GM18517 (cell line): ENCODE measurements around the gene KLF13.
"Not testable (repeated sequence)": the region's sequence is repeated elsewhere in the genome, so short reads cannot be mapped to it uniquely, and the experiment has no call there.

Experiments
- ATAC-seq: cut with Tn5 transposase; IDR thresholded peaks from one replicate; pipeline ENCODE4 v1.9.1; 2021; ENCODE audit warnings: mild to moderate bottlenecking, moderate library complexity; ENCODE audit not compliant: unreplicated experiment

Gene KLF13

DNA sequence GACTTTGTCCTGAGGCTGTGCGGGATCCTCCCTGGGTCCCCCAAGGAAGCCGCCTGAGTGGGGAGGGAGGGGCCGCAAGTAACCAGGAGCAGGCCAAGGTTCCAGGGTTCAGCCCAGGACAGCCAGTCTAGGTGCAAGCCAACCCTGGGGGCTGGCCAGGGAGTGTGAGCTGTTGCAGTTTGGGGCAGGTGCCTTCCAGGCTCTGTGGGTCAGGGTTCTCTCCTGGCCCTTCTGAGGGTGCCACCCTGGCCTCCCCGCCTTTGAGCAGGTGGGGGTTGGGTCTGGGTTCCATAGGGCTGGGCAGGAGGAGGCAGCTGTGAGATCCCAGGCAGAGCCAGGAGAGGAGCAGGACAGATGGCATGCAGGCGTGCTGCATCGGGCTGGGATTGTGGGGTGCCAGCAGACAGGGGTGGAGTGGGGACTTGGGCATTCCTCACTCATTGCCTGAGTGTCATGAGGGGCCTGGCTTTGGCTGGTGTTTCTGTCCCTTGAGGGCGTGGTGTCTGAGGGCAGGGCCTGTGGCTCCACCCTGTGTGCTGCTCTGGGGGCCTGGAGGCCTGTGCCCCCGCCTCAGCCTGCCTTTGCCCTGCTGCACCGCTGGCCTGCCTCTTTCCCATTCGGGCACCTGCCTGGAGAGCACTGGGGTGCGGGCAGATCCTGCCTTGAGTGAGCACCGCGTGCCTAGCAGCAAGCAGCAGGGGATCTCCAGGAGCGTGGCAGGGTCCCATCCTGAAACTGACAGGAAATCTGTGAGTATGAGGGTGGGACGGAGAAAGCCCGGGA lies 18.4 kb downstream of the KLF13 start:
- ATAC-seq, result no peak

DNA sequence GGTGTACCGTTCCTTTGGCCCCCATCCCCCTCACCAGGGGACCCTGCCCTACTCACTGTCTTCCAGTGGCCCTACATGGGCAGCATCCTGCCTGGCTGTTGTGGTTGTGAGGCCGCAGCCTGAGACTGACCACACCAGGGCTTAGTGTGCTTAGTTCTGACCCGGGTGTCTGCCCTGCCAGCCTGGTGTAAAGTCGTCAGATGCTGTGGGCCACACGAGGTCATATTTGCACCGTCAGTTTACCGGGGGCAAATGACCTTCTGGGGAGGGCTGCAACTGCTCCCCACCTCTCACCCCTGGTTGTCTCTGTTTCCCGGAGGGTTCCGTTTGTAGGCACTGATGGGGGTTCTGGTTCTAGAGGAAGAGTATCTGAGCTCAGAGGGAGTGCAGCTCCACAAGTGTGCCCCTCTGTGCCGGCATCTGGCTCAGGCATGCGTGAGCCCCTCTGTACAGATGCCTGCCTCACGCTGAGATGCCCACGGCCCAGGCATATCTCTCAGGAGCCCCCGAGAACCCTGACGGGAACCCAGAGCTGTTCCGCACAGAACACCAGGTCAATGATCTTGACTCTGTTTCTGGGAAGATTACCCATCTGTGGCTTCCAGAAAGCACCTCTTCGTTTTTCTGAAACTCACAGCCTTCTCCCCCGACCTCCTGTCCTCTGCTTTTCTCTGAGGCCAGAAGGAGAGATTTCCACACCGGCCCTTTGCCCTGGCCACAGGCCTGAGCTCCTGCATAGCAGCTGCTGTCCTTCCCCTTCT lies 19.2 kb downstream of the KLF13 start:
- ATAC-seq, result no peak

DNA sequence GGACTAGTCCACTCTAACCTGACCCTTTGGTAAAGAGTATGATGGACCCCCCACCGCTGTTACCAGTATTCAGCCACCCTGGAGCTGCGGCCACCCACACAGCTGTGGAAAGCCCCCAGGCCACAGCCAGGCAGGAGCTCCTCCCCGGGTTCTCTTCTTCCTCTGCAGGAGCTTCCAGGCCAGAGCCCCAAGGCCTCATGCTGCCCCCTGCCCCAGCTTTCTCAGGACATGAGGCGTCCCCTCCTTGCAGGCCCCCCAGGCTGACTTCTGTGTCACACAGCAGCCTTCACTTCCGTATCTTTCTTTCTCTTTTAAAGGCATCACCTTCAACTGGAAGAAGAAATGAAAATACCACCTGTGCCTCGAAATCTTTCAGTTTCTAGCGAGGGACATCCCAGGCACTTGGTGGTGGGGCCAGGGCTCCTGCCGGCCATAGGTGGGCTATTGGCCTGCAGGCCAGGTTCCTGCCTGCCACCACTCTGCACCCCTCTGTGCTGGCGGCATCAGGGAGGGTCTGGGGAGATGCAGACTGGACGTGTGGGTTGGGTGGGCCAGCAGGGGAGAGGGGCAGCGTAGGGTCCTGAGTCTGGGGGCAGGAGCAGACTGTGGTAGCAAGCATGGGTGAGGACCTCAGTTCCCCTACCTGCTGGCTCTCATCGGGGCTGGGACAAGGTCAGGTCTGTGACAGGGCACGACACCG lies 19.9 kb downstream of the KLF13 start:
- ATAC-seq, result no peak

DNA sequence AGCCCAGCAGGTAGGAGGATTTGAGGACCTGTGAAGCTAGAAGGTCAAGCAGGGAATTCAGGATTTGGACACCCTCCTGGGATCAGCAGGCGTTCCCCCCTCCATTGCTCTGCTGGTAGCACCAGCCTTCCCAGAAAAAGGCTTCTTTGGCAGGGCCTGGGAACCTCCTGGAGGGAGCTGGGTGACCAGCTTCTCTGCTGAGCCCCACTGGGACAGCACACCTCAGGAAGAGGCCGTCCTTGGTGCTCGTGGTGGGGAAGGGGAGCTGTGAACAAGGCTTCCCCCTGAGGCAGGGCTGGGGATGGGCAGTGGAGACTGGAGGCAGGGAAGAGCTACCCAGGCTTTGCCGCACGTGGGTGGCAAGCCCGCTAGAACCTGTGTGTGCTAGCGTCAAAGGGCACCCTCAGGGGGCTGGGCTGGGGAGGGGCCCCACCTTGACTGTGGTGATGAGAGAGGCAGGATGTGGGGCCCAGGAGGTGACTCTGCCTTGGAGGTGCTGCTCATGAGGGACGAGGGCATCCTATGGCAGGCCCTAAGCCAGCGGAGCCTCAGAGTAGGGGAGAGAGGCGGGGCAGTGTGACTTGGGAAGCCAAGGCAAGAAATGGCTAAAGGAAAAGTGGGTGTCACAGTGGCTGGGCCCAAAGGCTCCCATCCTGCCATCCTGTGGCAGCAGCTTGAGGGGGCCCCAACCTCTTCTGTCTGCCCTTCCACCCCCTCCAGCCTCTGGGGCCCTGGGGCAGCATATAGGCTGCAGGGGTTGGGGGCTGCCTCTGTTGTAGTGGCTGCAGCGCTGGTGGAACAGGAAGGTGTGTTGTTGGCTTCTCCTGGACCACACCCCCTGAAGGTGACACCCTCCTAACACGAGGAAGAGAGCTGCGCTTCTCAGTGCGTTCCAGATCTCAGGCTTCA lies 20.7 kb downstream of the KLF13 start:
- ATAC-seq, result no peak

DNA sequence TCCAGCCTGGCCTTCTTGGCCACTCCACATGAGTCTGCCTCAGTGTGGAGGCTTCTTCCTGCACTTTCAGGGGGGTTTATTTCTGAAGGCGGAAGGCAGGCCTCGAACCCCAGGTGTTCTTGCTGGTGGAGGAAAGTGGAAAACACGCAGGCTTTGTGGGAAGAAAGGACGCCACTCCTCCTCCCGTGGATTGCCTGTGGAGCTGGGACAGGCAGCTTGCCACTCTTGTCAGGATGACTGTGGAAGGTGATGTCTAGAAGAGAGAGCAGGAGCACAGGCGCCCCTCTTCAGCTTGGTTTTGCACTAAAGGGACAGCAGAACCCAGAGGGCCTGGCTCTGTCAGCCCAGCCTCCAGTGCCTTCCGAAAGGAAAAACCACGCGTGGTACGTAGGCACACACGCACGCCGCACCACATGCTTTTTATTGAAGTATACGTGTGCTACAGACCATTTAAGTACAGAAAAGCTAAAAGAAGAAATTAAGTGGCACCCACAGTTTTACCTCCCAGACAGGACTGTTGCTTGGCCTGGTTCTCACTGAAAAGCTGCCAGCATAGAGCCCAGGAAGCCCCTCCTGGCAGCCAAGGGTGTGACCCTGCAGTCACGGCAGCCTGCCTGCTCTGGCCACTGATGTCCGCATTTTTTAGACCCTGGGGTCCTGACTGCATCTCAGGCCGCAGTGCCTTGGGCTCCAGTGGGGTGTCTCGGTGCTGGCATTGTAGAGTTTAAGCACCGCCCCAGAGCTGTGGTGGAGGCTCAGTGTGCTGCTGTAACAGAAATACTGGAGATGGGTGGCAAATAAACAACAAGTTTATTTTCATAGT lies 21.6 kb downstream of the KLF13 start:
- ATAC-seq, result no peak

DNA sequence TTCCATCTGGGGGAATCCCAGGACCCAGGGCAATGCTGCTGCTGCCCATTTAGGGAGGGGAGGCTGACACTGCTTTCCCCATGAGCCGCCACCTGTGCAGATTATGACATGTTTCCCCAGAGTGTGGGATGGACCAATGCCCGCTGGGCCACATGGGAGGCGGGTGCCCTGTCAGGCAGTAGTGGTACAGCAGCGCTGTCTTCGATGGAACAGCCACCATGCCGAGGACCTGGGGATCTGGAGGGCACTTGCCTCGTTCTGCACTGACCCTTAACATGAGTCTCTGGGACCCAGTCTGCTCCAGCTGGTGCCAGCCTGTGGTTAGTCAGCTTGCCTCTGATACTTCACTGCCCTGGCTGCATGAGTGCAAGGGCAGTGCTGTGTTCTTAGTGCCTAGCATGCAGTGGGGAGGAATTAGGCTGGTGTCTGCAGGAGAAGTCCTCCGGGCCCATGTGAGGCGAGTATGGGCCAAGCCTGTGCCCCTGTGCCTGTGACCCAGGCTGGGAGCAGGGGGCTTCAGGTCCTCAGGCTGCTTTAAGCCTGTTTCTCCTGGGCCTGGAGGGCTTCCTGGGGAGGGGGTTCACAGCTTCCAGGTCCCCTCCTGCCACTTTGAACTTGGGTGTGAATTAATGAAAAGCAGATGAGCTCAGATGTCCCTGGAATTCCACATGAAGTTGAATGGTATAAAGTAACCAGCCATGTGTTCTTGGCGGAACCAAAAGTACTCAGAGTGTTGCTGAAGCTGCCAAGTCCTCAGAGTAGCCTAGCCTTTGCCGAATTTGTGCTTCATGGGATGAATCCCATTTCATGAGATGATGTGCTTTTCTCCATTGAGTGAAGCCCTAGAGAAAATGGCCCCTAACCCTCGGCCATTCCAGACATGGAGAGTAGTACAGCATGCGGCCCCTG lies 22.9 kb downstream of the KLF13 start:
- ATAC-seq, result no peak

DNA sequence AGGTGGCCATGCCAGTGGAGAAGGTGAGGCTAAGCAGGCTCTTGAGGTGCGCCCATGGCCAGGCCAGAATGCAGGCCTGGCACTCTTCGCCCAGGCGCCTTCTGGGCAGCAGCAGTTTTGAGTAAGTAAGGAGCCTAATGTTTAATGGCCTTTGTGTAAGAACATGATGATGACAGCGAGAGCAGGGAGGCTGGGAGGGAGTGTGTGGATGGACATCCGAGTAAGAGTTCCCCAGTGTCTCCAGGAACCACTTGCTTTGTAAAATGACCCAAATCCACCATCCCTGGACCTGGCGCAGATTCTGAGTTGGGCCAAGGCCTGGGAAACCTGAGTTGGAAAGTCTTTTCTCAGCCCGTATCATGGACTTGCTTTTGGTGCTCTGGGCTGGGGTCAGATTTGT lies 24.1 kb downstream of the KLF13 start:
- ATAC-seq, result no peak

DNA sequence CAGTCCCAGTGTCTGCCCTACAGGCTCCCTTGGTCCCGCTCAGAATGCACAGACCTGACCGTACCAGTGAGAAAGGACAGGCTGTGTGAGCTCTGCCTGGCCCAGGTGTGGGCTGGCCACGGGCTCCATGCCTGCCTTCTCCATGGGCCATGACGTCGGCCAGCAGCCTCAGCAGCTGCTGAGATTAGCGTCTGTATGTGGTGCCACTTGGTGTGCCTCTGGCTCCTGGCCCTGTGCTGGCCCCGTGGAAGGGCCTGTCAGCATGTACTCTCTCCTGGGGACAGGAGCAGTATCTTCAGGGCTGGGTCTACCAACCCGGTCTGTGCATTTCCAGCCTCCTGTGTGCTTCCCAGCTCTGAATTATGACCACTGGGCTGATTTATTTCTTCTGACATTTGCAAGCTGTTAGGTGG lies 25.7 kb downstream of the KLF13 start:
- no peak for ATAC-seq

DNA sequence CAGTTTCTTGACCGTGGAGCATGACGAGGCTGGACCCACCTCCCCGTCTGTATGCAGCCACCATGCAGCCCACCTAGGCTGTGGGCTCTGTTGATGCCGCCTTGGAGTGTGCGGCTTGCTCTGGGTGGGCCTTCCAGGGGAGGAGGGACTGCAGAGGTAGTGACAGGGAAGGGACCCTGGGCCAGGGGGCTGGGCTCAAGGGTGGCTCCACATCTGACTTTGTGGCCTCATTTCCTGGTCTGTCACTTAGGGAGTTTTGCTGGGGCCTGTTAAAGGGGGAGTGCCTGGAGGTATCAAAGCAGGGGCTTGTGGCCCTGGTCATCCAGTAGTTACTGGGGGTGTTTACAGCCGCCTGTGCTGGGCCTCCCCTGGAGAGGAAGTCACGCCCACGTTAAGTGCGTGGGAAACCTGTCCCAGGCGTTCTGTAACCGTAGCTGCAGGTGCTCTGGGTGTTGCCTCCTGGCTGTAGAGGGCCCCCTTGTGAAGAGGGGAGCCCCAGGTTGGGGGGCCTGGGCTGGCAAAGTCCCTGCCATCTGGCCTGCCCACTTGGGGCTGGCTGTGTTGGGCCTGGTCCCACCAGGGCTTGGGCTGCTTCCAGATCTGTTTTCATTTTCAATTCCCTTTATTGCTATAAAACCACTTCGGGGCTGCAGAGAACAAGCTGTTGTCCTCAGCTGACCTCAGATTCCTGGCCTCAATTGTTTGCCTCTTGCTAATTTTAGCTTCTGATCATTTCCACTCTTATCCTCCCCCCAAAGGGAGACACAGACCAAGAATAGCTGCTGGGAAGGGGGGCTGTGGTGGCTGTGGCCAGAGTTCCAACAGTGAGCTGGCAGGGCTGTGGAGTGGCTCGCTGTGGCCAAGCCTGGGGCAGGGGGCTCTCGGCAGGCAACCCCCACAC lies 26.5 kb downstream of the KLF13 start:
- ATAC-seq, result peak; percentile 69

DNA sequence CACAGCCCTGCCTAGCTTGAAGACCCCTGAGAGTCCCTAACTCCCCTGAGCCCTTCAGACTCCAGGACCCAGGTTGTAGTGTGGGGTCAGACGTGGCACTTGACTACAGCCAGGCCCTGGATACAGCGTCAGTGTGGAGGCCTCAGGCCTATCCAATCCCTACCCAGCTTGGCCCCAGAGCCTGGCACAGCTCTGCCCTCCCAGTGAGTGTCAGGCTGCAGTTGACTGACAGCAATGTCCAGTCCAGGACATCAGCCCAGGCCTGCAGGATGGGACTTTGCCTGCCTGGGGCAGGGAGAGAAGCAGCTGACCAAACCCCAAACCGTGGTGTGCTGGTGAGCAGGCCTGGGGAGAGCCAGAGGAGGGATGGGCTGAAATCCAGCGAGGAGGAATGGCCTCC lies 27.3 kb downstream of the KLF13 start:
- ATAC-seq, result no peak

DNA sequence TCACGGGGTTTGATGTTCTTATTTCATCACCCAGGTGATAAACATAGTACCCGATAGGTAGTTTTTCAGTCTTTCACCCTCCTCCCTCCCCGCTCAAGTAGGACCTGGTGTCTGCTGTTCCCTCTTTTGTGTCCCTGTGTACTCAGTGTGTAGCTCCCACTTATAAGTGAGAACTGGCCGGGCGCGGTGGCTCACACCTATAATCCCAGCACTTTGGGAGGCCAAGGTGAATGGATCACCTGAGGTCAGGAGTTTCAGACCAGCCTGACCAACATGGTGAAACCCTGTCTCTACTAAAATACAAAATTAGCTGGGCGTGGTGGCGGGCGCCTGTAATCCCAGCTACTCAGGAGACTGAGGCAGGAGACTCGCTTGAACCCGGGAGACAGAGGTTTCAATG lies 29.5 kb downstream of the KLF13 start:
- ATAC-seq, result not testable (repeated sequence)

DNA sequence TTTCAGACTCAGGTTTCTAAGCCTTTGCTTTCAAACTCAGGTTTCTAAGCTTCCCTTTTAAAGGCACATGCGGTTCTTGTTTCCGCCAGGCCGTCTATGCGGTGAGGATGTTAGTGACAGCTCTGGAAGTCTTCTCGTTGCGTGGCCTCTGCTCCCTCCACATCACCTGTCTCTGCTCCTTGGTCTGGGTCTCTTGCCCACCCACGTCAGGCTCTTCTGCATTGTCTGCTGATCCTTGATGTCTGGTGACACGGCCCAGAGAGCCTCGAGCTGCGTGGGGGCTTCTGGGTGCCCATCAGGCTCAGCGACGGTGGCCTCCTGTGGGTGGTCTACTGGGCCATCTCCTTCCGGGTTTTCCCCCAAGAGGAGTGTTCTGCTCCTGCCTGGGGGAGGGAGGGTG lies 30.5 kb downstream of the KLF13 start:
- no peak for ATAC-seq

DNA sequence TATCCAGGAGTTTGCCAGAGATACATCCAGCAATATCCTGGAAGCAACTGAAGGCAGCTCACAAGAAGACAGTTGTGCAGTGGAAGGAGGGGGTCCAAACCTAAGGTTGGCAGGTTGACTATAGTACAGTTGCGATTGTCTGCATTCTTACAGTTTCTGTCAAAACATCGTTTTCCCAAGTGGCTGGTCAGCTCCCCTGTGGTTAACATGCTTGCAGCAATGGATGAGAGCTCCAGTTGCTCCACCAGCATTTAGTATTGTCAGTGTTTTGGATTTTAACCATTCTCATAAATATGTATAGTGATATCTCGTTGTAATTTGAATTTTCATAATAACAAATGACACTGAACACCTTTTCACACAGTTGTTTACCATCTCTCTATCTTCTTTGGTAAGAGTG lies 31.5 kb downstream of the KLF13 start:
- no peak for ATAC-seq

DNA sequence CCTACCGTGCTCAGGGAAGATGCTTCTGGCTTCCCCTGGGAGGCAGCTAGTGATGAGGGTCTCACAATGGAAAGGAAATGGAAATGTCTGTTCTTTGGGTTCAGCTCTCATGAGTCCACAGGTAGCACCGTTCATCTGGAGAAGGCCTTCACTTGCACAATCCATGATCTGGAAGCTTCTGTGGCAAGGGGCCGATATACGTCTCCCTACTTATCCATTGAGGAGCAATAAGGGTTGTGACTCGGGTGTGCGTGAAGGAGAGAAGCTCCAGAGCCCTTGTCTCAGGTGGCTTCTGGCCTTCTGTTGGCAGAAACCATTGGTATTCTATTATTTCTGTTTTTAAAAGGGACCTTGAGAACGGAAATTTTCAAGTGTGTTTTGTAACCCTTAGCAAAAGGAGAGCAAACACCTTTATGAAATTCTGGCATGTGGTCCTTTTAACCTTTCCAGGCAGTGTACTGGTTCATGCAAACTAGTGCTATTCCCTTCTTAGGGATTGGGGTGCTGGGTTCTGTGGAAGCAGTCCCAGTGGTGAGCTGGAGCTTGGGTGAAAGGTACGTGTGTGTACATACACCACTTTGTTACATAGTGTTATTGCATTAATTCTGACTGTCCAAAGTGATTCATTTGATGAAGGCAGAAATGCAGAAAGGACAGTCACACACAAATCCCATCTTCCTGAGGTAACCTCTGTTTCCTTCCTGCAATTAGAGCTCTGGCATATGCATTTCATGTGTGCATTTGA lies 32.5 kb downstream of the KLF13 start:
- no peak for ATAC-seq

DNA sequence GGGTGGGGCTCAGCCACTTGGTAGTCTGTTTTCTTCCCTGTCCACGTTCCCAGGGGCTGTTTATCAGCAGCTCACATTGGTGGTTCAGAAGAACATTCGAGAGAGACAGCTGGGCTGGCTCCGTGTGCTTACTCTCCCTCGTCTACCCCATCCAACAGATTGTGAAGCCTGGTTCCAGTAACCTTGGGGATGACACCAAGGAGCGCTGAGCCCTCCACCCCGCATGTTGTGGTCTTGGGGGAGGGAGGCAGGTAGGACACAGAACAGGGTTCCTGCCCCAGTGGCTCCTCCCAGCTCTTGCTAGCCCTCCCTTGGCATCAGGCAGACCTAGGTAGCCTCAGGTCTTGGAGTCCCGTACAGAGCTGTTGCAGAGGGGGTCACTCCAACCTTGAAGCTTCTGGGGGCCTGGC lies 33.1 kb downstream of the KLF13 start:
- ATAC-seq, result no peak

DNA sequence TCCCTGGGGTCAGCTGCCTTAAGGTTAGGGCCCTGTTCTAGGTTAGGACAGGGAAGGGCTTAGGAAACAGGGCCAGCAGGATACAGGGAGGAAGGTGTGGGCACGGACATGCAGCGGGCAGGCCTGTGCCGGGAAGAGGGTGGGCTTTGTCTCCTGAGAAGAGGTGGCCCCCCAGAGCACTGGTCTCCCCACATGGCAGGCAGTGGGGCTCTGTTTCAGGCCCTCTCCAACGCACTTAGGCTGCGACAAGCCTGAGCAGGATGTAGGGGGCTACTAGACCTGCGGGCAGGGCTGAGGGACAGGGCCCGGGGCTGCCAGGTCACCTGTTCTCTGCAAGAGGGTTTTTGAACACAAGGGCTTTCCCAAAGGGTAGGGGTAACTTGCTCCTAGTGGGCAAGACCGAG lies 33.5 kb downstream of the KLF13 start:
- ATAC-seq, result no peak
